Stimulated activated CD4-positive, alpha-beta T cell treated with anti-CD3 and anti-CD28 coated beads, Interleukin-1b, Interleukin-23, amount 100 ng/mL, for 24 hours (primary cell): ENCODE data around the gene WDR62.
A peak's percentile ranks its signal among the peaks of the same experiment; 100 is the strongest.

Source experiments
- DNase-seq, 4 experiments: peaks; one replicate each; pipeline ENCODE4 v3.0.0-alpha.2; 2020; ENCODE audit warnings: low read depth in 4 of 4, low spot score in 1 of 4

Gene WDR62

GRCh38 chr19:36139473-36140303 is 85.0 kb downstream of the WDR62 start, which contains the start of gene CAPNS1:
Gene CAPNS1, plus strand, starts transcription at chr19:36140066. Its CDS starts 946 bp downstream, at chr19:36141012.
- peak; percentile 77 to 93 (median 86) for DNase-seq

GRCh38 chr19:36140304-36141038 is 85.8 kb downstream of the WDR62 start:
- DNase-seq: peak in 3 of 4 experiments; percentile 15 to 47 (median 31)

- DNase-seq: peak; percentile 81 to 95 (median 84)
These were observed 86.6 kb downstream of the WDR62 start for GRCh38 chr19:36141039-36141927.

- DNase-seq: no peak
These were observed 87.3 kb downstream of the WDR62 start for GRCh38 chr19:36142046-36142445.

GRCh38 chr19:36142496-36142895 is 87.8 kb downstream of the WDR62 start:
- DNase-seq: no peak

- DNase-seq: no peak
These were observed 89.9 kb downstream of the WDR62 start for GRCh38 chr19:36144624-36145023.

GRCh38 chr19:36149673-36150406 is 95.1 kb downstream of the WDR62 start:
- DNase-seq: no peak

GRCh38 chr19:36150586-36150985 is 95.9 kb downstream of the WDR62 start:
- no peak for DNase-seq

- DNase-seq: no peak
These were observed 96.7 kb downstream of the WDR62 start for GRCh38 chr19:36151144-36152018.

GRCh38 chr19:36152019-36152351 is 97.3 kb downstream of the WDR62 start:
- DNase-seq: no peak

- DNase-seq: no peak
These were observed 97.8 kb downstream of the WDR62 start, which contains the start of gene COX7A1 for GRCh38 chr19:36152352-36153091. Gene COX7A1, minus strand, starts transcription at chr19:36152447. Its CDS starts 40 bp downstream, at chr19:36152407.

GRCh38 chr19:36153126-36153525 is 98.4 kb downstream of the WDR62 start:
- no peak for DNase-seq
